Endothelial cell of umbilical vein (primary cell): ENCODE results near the gene BCAS3. TPM values are rescaled to one million over a fixed set of nuclear protein-coding genes. Genes with fewer than 3 reads are reported as not detected.

Experiments
- BruUV-seq: library from RNA; stranded (reverse); fragments of 400-500 nt; replicated peaks from 2 replicates; lab custom pipeline; 2021; lab: Mats Ljungman, UMichigan
- CTCF ChIA-PET: fragments of 300-600, 350-600 bp; sonication (Branson Sonifier 250); formaldehyde crosslinking; loops from one replicate; lab custom pipeline; 2021; ENCODE audit warnings: antibody characterized with exemption, inconsistent platforms; lab: Charles Lee
- POLR2A ChIA-PET: fragments of 300-600, 350-600 bp; sonication (Branson Sonifier 250); formaldehyde crosslinking; loops from one replicate; lab custom pipeline; 2021; ENCODE audit warnings: antibody characterized with exemption, inconsistent platforms; lab: Charles Lee
- DNase-seq: peaks from one replicate; pipeline ENCODE4 v3.0.0-alpha.2; 2011; ENCODE audit warnings: low read depth, low spot score
- FAIRE-seq: peaks from 2 replicates; lab custom pipeline; 2011; peaks lifted over from hg19 to GRCh38; lab: Jason Lieb, UNC
- H2AFZ ChIP-seq: 2 replicates; pipeline ENCODE4 v1.6.0; 2012; ENCODE audit warnings: low read depth, low read length, control low read depth, inconsistent platforms
- H3K27ac ChIP-seq: 2 replicates; pipeline ENCODE4 v1.5.1; 2011; ENCODE audit warnings: low read depth, mild to moderate bottlenecking, control low read depth, low read length, moderate library complexity; ENCODE audit not compliant: insufficient read depth
- H3K27me3 ChIP-seq, 2 experiments: 2 replicates each; pipeline versions ENCODE4 v1.6.0 to v1.6.1; 2011; ENCODE audit warnings: low read length in 2 of 2, mixed read lengths in 1 of 2; ENCODE audit not compliant: control insufficient read depth in 2 of 2, insufficient read depth in 2 of 2
- H3K36me3 ChIP-seq, 2 experiments: 2 replicates in 1 of 2; 3 replicates in 1 of 2; pipeline ENCODE4 v1.5.1; 2011; ENCODE audit warnings: low read length in 2 of 2, mild to moderate bottlenecking in 1 of 2, moderate library complexity in 1 of 2; ENCODE audit not compliant: control insufficient read depth in 2 of 2, insufficient read depth in 2 of 2; ENCODE audit errors: extremely low read depth in 1 of 2
- H3K4me1 ChIP-seq: 3 replicates; pipeline ENCODE4 v1.5.1; 2011; ENCODE audit warnings: mild to moderate bottlenecking, low read length; ENCODE audit not compliant: control insufficient read depth, insufficient read depth; ENCODE audit errors: extremely low read depth
- H3K4me2 ChIP-seq: 2 replicates; pipeline ENCODE4 v1.6.1; 2011; ENCODE audit warnings: low read length, control low read depth, mixed read lengths; ENCODE audit not compliant: insufficient read depth
- H3K4me3 ChIP-seq, 3 experiments: fragments of 200-600 bp in 1 of 3; sonication (generic), shearing (Covaris generic) in 1 of 3; replicated peaks in 1 of 3; 2 replicates each; pipeline ENCODE4 v1.5.1; 2011 to 2016; ENCODE audit warnings: control low read depth in 3 of 3, low read length in 3 of 3, mild to moderate bottlenecking in 2 of 3, inconsistent platforms in 1 of 3, low read depth in 1 of 3, moderate library complexity in 1 of 3; ENCODE audit not compliant: insufficient read depth in 1 of 3
- H3K79me2 ChIP-seq: 2 replicates; pipeline ENCODE4 v1.6.0; 2012; ENCODE audit warnings: low read length, inconsistent platforms; ENCODE audit not compliant: control insufficient read depth, insufficient read depth
- H3K9ac ChIP-seq: replicated peaks from 2 replicates; pipeline ENCODE3; 2011; ENCODE audit warnings: low read length, control low read depth; ENCODE audit not compliant: insufficient read depth; ENCODE audit errors: extremely low read depth
- H3K9me1 ChIP-seq: replicated peaks from 3 replicates; pipeline ENCODE4 v1.6.0; 2011; ENCODE audit warnings: mild to moderate bottlenecking, low read length; ENCODE audit not compliant: control insufficient read depth, insufficient read depth; ENCODE audit errors: extremely low read depth
- H3K9me3 ChIP-seq: replicated peaks from 2 replicates; pipeline ENCODE4 v1.5.1; 2012; ENCODE audit warnings: low read length, inconsistent platforms; ENCODE audit not compliant: control insufficient read depth, insufficient read depth
- H4K20me1 ChIP-seq: replicated peaks from 2 replicates; pipeline ENCODE3; 2011; ENCODE audit warnings: mild to moderate bottlenecking, low read length; ENCODE audit not compliant: control insufficient read depth, insufficient read depth; ENCODE audit errors: extremely low read depth
- EZH2 ChIP-seq: IDR thresholded peaks from 2 replicates; pipeline ENCODE4 v1.6.1; 2012; ENCODE audit warnings: borderline replicate concordance, low read depth, mild to moderate bottlenecking, moderate library complexity, low read length, inconsistent platforms; ENCODE audit not compliant: severe bottlenecking
- FOS ChIP-seq: IDR thresholded peaks from 2 replicates; pipeline ENCODE4 v1.6.1; 2011; ENCODE audit warnings: mild to moderate bottlenecking, low read length, moderate library complexity, borderline replicate concordance; ENCODE audit not compliant: insufficient read depth
- GATA2 ChIP-seq: IDR thresholded peaks from 2 replicates; pipeline ENCODE4 v1.7.0; 2011; ENCODE audit warnings: low read depth, mild to moderate bottlenecking, moderate library complexity, mixed read lengths, low read length; ENCODE audit not compliant: insufficient read length, insufficient read depth
- JUN ChIP-seq: IDR thresholded peaks from 2 replicates; pipeline ENCODE4 v1.6.1; 2011; ENCODE audit warnings: borderline replicate concordance, low read depth; ENCODE audit not compliant: insufficient read length, insufficient read depth
- MYC ChIP-seq: IDR thresholded peaks from one replicate; pipeline ENCODE4 v1.6.1; 2011; ENCODE audit warnings: mild to moderate bottlenecking, low read depth, low read length
- POLR2A ChIP-seq: IDR thresholded peaks from 2 replicates; pipeline ENCODE4 v1.6.1; 2012; ENCODE audit warnings: low read depth, mild to moderate bottlenecking, control low read depth, low read length
- POLR2AphosphoS5 ChIP-seq: IDR thresholded peaks from 2 replicates; pipeline ENCODE4 v1.6.1; 2012; ENCODE audit warnings: low read depth, mild to moderate bottlenecking, control low read depth, low read length, moderate library complexity; ENCODE audit not compliant: insufficient read depth
- dilution Hi-C: fragments of 300-500 bp; cut with MboI; formaldehyde crosslinking; loops from one replicate; pipeline ENCODE4 v1.15.0; 2019; ENCODE audit warnings: low sequenced_read_pairs; ENCODE audit not compliant: extremely low pct_ligation_motif_present
- intact Hi-C: fragments of 100-400 bp; cut with micrococcal nuclease; formaldehyde crosslinking; loops from one replicate; pipeline ENCODE4 v1.10.0; 2022
- polyA plus RNA-seq, 4 experiments: library from polyadenylated mRNA; depleted of rRNA in 3 of 4; stranded (reverse) in 3 of 4; unstranded in 1 of 4; fragments of >200 nt; gene quantifications; 2 replicates each; pipeline versions ENCODE4 v1.2.1 to v1.2.3, GENCODE V29; 2011 to 2012; ENCODE audit warnings: missing spikeins in 1 of 4
- total RNA-seq: library from RNA; stranded (reverse); gene quantifications from 2 replicates; pipeline ENCODE4 v1.2.3, GENCODE V29; 2021
- TF ChIP-seq, protein P1 (sequence below): IDR thresholded peaks from 2 replicates; pipeline ENCODE4 v1.6.1; 2011; ENCODE audit not compliant: insufficient read depth, insufficient read length
- TF ChIP-seq, protein P2 (sequence below), 2 donors: IDR thresholded peaks; 1 replicate in 1 of 2; 2 replicates in 1 of 2; pipeline ENCODE4 v1.5.1; 2011; ENCODE audit warnings: low read length in 2 of 2, mild to moderate bottlenecking in 2 of 2, moderate library complexity in 2 of 2, control low read depth in 1 of 2, inconsistent platforms in 1 of 2, low read depth in 1 of 2; ENCODE audit not compliant: insufficient read depth in 1 of 2; ENCODE audit errors: extremely low read depth in 1 of 2

BCAS3 gene
- total and polyA plus RNA-seq, 2 donors (not counting 3 experiments of a cell fraction or from before 2014, with no cell fraction given) = 8.2 to 16.0 TPM

DNA sequence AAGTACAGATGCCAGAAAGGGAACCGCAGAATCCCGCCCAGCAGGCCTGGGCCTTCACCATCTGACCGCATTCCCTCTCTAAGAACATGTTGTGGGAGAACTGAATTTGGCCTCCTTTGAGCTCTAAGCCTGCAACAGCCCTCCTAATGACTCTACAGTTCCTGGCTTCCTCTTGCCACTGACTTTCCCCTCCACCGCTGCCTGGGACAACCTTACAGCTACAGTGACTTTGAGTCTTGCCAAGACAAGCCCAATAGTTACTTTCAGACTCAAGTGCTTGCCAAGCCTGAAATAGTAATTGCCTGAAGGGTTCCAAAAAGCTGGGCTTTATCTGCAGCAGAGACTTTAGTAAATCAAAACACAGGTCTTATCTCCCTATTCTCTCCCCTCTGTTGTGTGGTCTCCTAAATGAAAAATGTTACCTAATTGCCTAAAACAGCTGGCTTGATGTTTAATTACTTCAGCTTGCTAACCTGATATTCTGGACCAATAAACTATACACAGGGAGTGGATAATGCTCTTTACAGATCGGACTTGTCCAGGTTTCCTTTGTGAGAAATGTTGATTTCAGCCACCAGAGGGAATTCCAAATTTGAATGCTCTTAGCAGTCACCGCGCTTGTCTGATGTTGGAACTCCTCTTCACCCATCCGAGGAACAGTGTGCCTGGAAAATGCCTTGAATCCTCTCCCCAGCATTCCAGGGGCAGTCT lies 636.9 kb downstream of the BCAS3 start:
- ChIA-PET POLR2A (no interaction called here), CTCF (no interaction called here)
- Histone ChIP-seq H3K9ac (no peak overlapping the region), H3K4me3 (no peak overlapping the region), H3K79me2 (no peaks in the 10 kb centered on the region), H3K27me3 (no peaks in the 10 kb centered on the region), H3K4me1 (no peaks in the 10 kb centered on the region), H3K9me3 (no peaks in the 10 kb centered on the region), H2AFZ (no peak overlapping the region), H3K36me3 (no peaks in the 10 kb centered on the region), H3K27ac (no peak overlapping the region), H3K9me1 (no peaks in the 10 kb centered on the region), H3K4me2 (no peak overlapping the region), H4K20me1 (no peaks in the 10 kb centered on the region)
- intact Hi-C loops (no loop called here), dilution Hi-C loops (no loop called here)
- TF ChIP-seq FOS (no peak), MYC (no peak), GATA2 (no peak), EZH2 (no peak)
- DNase-seq (no peak), FAIRE-seq (no peak)
- no TSS peak for BruUV-seq

DNA sequence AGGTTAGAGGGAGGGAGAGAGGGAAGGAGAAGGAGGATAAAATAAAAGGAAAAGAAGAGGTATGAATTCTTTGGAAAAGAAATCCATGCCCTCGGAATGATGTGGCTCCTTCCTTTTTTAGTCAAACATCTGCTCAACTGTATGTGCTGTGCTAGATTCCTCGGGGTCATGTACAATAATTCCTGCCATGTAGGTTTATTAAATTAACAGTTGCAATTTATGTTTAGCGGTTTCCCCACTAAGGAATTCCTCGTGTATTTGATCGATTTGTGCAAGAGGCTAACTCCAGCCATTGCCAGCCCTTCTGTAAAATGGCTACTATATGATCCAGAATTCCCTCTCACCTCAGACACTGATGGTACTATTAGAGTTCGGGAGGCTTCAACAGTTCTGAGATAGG lies 639.0 kb downstream of the BCAS3 start:
- no TSS peak for BruUV-seq
- POLR2A ChIA-PET = no interaction called here
- Histone ChIP-seq H3K9ac (no peak overlapping the region), H3K4me1 (no peaks in the 10 kb centered on the region), H3K27ac (no peak overlapping the region), H3K4me2 (no peak overlapping the region), H2AFZ (no peak overlapping the region), H3K36me3 (no peaks in the 10 kb centered on the region), H4K20me1 (no peaks in the 10 kb centered on the region), H3K27me3 (no peaks in the 10 kb centered on the region), H3K9me1 (no peaks in the 10 kb centered on the region), H3K9me3 (no peaks in the 10 kb centered on the region), H3K4me3 (no peak overlapping the region), H3K79me2 (no peaks in the 10 kb centered on the region)
- no peak for FAIRE-seq
- intact Hi-C loops (no loop called here), dilution Hi-C loops (no loop called here)
- DNase-seq = no peak
- CTCF ChIA-PET = no interaction called here
- TF ChIP-seq, protein P1, sequence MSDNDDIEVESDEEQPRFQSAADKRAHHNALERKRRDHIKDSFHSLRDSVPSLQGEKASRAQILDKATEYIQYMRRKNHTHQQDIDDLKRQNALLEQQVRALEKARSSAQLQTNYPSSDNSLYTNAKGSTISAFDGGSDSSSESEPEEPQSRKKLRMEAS = no peak
- TF ChIP-seq MYC (no peak), POLR2AphosphoS5 (no peak), FOS (no peak), POLR2A (no peak), EZH2 (no peak), JUN (no peak), GATA2 (no peak)
- TF ChIP-seq, protein P2, sequence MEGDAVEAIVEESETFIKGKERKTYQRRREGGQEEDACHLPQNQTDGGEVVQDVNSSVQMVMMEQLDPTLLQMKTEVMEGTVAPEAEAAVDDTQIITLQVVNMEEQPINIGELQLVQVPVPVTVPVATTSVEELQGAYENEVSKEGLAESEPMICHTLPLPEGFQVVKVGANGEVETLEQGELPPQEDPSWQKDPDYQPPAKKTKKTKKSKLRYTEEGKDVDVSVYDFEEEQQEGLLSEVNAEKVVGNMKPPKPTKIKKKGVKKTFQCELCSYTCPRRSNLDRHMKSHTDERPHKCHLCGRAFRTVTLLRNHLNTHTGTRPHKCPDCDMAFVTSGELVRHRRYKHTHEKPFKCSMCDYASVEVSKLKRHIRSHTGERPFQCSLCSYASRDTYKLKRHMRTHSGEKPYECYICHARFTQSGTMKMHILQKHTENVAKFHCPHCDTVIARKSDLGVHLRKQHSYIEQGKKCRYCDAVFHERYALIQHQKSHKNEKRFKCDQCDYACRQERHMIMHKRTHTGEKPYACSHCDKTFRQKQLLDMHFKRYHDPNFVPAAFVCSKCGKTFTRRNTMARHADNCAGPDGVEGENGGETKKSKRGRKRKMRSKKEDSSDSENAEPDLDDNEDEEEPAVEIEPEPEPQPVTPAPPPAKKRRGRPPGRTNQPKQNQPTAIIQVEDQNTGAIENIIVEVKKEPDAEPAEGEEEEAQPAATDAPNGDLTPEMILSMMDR (IDR thresholded peaks at IDR 0.05; ENCODE audit: extremely low read depth in 1 of 2, insufficient read depth in 1 of 2, low read depth in 1 of 2, low read length in 2 of 2) = no peak
